ENCODE results near the gene BRIP1. TPM values are rescaled to one million over a fixed set of nuclear protein-coding genes. Genes with fewer than 3 reads are reported as not detected.

The BRIP1 gene
- total RNA-seq, 1 experiment from 2014 or later = 13.8 TPM

- POLR2A ChIA-PET = no interaction called here
- no peaks in the 10 kb centered on the region for H3K27me3 Mint-ChIP-seq (ENCODE audit: low read depth)
- H3K4me3 Mint-ChIP-seq = no peak overlapping the region
- H3K27ac Mint-ChIP-seq = no peak overlapping the region
- DNase-seq (ENCODE audit: low spot score) (no peak), ATAC-seq (no peak)
- H3K36me3 Mint-ChIP-seq = peaks cover 32% of the 10 kb centered on the region
- H3K4me1 Mint-ChIP-seq = peaks cover 3% of the 10 kb centered on the region
- H3K9me3 Mint-ChIP-seq = peaks cover 20% of the 10 kb centered on the region
- TF ChIP-seq SMAD3 (CRISPR knock-in tag; IDR thresholded peaks at IDR 0.05; ENCODE audit: borderline replicate concordance) (no peak), ZNF281 (CRISPR knock-in tag; IDR thresholded peaks at IDR 0.05) (no peak), AFF4 (CRISPR knock-in tag; IDR thresholded peaks at IDR 0.05; ENCODE audit: borderline replicate concordance) (no peak), TP53 (CRISPR knock-in tag; IDR thresholded peaks at IDR 0.05) (no peak), RELA (CRISPR knock-in tag; IDR thresholded peaks at IDR 0.05; ENCODE audit: borderline replicate concordance) (no peak), ZNF416 (CRISPR knock-in tag; IDR thresholded peaks at IDR 0.05) (no peak), GABPB1 (CRISPR knock-in tag; IDR thresholded peaks at IDR 0.05) (no peak), ELF4 (CRISPR knock-in tag; IDR thresholded peaks at IDR 0.05; ENCODE audit: low read depth) (no peak), ARID4B (CRISPR knock-in tag; IDR thresholded peaks at IDR 0.05; ENCODE audit: borderline replicate concordance) (no peak), EMX1 (CRISPR knock-in tag; IDR thresholded peaks at IDR 0.05) (no peak), PRDM15 (CRISPR knock-in tag; IDR thresholded peaks at IDR 0.05) (no peak), E2F5 (CRISPR knock-in tag; IDR thresholded peaks at IDR 0.05) (no peak), ZNF671 (CRISPR knock-in tag; IDR thresholded peaks at IDR 0.05) (no peak), JUN (CRISPR knock-in tag; IDR thresholded peaks at IDR 0.05) (no peak), ZBTB21 (CRISPR knock-in tag; IDR thresholded peaks at IDR 0.05; ENCODE audit: borderline replicate concordance) (no peak), NR2C2 (CRISPR knock-in tag; IDR thresholded peaks at IDR 0.05) (no peak), IRF1 (CRISPR knock-in tag; IDR thresholded peaks at IDR 0.05) (no peak), ZNF219 (CRISPR knock-in tag; IDR thresholded peaks at IDR 0.05; ENCODE audit: borderline replicate concordance) (no peak), GTF2I (CRISPR knock-in tag; conservative IDR thresholded peaks at IDR 0.05) (no peak)
- CTCF ChIA-PET = no interaction called here
Observed at GRCh38 chr17:61758430-61758829, 104.9 kb downstream of the BRIP1 start.
